NOMO-1 treated with dmso at 0.1 percent for 144 hours (cell line): Measurements from ENCODE around the gene NXPH2.
"Not testable (repeated sequence)": the region's sequence is repeated elsewhere in the genome, so short reads cannot be mapped to it uniquely, and the experiment has no call there.

Source experiments
- DNase-seq: peaks from one replicate; lab custom pipeline; 2025; ENCODE audit not compliant: unreplicated experiment; lab: John Stamatoyannopoulos, UW

The NXPH2 gene

DNA sequence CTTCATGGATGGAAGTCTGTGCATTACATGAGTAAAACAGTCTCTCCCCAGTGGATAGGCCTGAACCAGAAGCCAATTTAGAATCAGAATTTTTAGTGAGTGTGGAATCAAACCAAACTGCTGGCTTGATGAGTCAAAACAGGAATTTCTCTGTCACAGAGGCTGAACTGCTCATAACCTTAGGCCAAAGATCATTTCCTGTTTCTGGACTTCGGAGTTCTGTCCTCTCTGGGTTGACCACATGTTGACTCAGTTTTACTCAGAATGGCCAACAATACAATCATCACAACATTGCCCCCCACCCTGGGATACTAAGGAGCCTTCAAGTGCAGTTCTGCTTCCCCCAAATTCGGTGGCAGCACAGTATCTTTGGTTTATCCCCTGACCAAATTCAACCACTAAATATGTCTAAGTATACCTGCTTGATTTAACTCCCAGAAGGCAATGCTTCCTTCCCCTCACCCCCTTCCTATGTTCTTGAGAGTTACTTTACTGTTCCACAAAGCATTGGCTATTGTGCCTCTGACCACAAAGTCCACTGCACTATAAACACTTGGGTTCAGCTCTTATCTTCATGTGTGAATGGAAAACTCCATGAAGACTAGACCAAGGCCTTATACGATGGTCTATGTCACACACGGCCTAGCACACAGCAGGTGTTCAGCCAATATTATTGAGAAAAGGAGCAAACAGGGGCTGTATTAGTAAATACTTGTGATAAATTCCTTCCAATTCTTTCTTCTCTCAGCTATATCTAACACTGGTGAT is 67.8 kb downstream of the NXPH2 start:
- no peak for DNase-seq

DNA sequence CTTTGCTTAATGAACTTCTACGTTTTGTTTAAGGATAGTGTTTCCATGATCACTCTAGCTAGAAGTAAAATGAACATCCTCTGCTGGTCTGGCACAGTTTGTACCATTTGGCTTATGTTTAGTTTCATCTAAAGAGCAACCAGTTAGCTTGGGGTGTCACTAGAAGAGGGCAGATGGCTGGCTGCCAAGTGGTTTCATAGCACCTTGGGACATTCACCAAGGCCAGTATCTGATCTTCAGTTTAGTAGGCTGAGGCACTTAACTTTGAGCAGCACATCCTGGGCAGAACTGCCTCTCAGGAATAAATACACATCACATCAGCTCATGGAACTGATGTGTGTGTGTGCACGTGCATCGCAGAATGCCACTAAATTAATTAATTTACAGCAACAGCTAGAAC is 68.4 kb downstream of the NXPH2 start:
- no peak for DNase-seq

- DNase-seq, result no peak
Observed at GRCh38 chr2:138708682-138709241, 71.4 kb downstream of the NXPH2 start.

GRCh38 chr2:138707392-138708074 is 72.7 kb downstream of the NXPH2 start:
- DNase-seq, result no peak

GRCh38 chr2:138703242-138703641 is 76.9 kb downstream of the NXPH2 start:
- DNase-seq, result no peak

GRCh38 chr2:138700716-138701115 is 79.5 kb downstream of the NXPH2 start:
- no peak for DNase-seq

- no peak for DNase-seq
Observed at GRCh38 chr2:138699421-138699820, 80.8 kb downstream of the NXPH2 start.

DNA sequence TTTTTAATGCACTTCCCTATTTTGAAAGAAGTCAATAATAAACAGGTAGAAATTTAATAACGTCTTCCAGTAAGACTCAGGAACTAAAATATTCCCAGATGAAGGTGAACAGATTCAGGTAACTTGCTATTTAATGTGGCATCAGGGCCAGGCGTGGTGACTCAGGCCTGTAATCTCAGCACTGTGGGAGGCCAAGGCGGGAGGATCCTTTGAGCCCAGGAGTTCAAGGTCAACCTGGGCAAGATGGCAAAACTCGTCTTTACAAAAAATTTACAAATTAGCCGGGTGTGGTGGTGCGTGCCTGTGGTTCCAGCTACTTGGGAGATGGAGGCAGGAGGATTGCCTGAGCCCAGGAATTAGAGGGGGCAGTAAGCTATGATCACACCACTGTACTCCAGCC is 81.8 kb downstream of the NXPH2 start:
- DNase-seq, result no peak

DNA sequence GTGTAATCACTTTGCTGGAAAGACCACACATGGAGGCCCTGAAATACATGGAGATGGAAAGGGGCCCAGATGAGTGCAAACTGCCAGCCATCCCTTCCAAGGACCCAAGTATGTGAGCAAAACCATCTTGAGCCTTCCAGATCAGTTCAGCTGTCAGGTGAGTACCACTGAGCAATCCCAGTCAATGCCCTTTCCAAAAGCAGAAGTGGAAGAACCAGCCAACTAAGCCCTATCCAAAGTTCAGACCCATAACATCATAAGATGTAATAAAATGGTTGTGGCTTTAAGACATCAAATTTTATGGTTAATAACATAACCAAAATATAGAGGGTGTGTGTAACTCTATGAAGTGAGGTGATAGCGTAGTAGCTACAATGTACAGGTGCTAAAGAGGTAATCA is 88.5 kb downstream of the NXPH2 start:
- DNase-seq, result no peak

DNA sequence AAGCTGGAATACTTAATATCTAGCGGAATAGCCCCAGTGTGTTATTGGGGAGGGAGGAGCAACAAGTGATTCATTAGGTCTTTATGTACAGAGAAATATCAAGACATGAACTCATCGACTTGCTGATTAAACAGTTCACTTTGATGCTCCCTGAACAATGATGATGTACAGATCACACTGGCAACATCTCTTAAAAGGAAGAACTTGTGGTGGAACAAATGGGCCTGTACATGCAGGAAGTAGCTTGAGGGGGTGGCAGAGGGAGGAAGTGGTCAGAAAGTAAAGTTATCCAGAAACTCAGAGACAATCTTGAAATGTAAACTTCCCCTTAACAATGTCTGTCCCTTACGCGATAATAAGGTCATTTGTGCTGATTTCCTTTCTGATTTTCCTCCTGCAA is 90.5 kb downstream of the NXPH2 start:
- no peak for DNase-seq

- DNase-seq, result no peak
Observed at GRCh38 chr2:138682163-138682562, 98.0 kb downstream of the NXPH2 start.

- DNase-seq, result no peak
Observed at GRCh38 chr2:138677221-138677620, 103.0 kb downstream of the NXPH2 start.

- DNase-seq, result no peak
Observed at GRCh38 chr2:138676619-138677021, 103.6 kb downstream of the NXPH2 start.

GRCh38 chr2:138671566-138671965 is 108.6 kb downstream of the NXPH2 start:
- DNase-seq, result no peak

GRCh38 chr2:138670734-138671133 is 109.5 kb downstream of the NXPH2 start:
- DNase-seq, result no peak

- DNase-seq, result no peak
Observed at GRCh38 chr2:138665937-138666336, 114.3 kb downstream of the NXPH2 start.

- no peak for DNase-seq
Observed at GRCh38 chr2:138658187-138658894, 121.8 kb downstream of the NXPH2 start.

GRCh38 chr2:138654146-138654545 is 126.0 kb downstream of the NXPH2 start:
- no peak for DNase-seq

- DNase-seq, result no peak
Observed at GRCh38 chr2:138652378-138652777, 127.8 kb downstream of the NXPH2 start.

- no peak for DNase-seq
Observed at GRCh38 chr2:138649571-138649970, 130.6 kb downstream of the NXPH2 start.

DNA sequence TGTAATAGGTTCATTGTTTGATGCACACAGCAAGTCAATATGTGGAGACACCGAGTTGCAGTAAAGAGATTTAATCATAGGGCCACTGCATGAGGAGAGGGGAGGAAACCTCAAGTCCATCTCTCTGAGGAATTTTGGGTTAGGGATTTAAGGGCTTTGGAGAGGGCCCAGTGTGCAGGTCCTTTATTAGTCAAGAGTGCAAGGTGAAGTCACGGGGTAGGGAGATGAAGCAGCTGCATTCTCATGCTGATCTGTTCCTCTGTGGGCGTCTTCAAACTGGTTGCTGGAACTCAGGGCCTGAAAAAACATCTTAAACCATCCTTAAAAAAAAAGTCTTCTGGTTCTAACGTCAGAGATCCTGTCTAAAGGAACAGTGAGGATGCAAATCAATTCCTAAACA is 131.6 kb downstream of the NXPH2 start:
- no peak for DNase-seq

DNA sequence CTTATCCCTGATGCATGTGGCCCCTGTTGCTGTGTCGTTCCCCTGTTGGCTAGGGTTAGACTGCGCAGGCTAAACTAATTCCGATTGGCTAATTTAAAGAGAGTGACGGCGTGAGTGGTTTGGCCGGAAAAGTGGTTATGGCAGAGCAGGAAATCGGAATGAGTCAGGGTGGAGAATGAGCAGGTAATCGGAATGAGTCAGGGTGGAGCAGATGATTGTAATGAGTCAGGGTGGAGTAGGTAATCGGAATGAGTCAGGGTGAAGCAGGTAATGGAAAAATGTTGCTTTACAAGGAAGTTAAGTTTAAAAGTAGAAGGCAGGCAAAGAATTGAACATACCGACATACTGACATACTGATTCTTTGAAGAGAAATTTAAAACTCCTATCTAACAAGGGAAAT is 135.4 kb downstream of the NXPH2 start:
- not testable (repeated sequence) for DNase-seq
